NOMO-1 treated with dmso at 0.1 percent for 144 hours (cell line): ENCODE data around the gene PPP2R5C.
A peak's percentile ranks its signal among the peaks of the same experiment; 100 is the strongest.
"Not testable (repeated sequence)": the region's sequence is repeated elsewhere in the genome, so short reads cannot be mapped to it uniquely, and the experiment has no call there.

Source experiments
- DNase-seq: peaks from one replicate; lab custom pipeline; 2025; ENCODE audit not compliant: unreplicated experiment; lab: John Stamatoyannopoulos, UW

Gene PPP2R5C

GRCh38 chr14:101780887-101781239, 19.4 kb downstream of the PPP2R5C start:
- DNase-seq = no peak

DNA sequence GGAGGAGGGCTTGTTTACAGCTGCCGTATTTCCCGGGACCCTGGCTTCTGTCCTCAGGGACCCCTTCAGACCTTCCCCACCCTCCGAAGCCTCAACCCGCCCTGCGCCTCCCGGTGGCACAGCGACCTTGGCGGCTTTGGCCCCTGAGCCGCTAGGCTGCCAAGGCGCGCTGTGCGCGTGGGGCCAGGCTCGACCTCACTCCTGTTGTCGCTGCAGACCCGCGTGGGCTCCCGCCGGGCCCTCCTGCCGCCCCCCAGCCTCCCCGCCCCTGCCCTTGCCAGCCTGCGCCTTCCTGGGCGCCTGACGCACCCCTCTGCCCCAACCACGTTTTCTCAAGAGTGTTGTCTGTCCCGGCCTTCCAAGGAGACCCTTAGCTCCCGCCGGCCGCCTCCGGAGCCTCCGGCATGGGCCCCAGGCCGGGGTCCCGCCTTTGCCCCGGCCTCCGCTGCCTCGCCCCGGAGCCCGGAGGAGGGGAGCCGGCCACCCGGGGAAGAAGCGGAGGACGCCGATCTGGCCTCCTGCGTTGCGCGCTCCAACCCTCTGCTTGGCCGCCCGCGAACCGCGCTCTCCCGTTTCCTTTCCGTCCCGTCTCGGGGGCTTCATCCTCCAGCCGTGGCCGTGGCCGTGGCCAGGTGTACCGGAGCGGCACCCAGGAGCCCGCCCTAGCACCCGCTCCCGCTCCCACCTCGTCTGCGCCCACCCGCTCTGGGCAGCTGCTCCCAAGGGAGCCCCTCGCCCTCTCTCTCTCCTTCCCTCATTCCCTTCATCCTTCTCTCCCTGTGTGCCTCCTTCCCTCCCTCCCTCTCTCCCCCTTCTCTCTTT, 19.9 kb downstream of the PPP2R5C start:
- no peak for DNase-seq

DNA sequence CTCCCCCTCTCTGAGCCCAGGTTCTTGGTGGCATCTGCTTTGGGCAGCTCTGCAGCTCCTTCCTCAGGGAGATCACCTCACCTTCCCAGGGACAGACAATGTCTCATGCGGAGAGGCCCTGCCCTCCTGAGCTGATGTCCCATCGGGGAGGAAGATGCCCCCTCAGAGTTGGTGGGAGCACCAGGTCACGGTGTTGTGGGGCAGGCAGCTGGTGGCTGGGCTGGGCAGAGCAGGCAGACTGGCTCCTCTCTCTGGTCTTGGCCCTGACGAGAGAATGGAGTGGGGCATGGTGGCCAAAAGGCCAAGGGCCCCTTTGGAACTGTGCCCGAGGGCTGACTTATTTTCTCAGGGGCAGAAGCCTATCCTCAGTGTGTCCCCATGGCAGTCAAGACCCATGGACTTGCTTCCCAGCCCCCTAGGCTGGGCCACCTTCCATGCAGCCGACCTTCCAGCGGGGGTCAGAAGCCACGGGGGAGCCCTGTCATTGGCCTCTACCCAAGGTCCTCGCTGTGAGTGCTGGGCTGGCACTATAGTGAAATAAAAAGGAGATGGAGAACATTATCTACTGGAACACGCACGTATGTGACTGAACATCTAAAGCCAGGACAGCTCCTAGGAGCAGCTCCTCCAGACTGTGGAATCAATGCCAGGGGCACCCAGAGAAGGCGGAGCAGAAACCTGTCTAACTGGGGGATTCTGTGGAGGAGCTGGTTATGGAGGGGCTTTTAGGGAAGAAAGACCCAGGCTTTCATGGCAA, 21.9 kb downstream of the PPP2R5C start:
- DNase-seq = no peak

GRCh38 chr14:101784631-101785030, 23.1 kb downstream of the PPP2R5C start:
- DNase-seq = no peak

GRCh38 chr14:101788016-101788635, 26.6 kb downstream of the PPP2R5C start:
- no peak for DNase-seq

GRCh38 chr14:101789222-101789621, 27.7 kb downstream of the PPP2R5C start:
- no peak for DNase-seq

DNA sequence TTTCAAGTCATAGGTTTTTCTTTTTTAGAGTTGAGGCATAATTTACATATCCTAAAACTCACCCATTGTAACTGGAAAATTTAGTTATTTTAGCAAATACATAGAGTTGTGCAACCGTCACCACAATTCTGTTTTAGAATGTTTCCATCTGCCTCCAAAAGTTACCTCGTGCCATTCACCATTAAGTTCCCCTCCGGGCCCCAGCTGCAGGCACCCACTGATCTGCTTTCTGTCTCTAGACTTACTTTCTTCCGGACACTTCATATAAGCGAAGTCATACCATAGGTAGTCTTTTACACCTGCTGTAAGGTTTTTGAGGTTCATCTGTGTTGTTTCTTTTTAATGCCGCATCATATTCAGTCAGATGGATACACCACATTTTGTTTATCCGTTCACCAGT, 28.7 kb downstream of the PPP2R5C start:
- no peak for DNase-seq

DNA sequence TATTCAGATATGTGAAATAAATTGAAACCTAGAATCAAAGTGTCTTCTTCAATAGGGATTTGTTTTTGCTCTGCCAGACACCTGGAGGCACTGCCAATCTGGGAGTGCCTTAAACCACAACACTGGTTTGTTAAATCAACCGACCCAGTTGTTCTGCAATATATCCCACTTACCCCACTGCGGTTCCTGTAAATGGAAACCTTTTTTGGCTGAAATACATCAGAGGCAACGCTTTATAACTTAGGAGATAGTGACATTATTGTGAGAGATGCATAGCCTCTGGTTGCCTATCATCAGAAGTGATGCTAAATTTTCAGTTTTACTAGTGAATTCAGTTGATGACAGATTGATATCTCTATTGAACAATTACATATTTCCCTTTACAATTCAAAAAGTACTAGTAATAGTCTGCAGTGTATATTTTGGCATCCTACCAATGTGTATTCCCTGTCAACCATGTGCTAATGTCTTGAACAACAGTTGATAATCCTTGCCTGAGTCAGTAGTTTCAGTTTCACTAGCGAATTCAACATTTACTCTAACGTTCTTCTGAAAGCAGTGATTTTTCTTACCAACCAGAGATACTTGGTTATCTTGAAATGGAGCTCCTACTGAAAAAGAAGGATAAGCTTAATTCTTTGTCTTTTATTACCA, 30.5 kb downstream of the PPP2R5C start:
- no peak for DNase-seq

- no peak for DNase-seq
Observed at GRCh38 chr14:101796016-101796415, 34.5 kb downstream of the PPP2R5C start.

DNA sequence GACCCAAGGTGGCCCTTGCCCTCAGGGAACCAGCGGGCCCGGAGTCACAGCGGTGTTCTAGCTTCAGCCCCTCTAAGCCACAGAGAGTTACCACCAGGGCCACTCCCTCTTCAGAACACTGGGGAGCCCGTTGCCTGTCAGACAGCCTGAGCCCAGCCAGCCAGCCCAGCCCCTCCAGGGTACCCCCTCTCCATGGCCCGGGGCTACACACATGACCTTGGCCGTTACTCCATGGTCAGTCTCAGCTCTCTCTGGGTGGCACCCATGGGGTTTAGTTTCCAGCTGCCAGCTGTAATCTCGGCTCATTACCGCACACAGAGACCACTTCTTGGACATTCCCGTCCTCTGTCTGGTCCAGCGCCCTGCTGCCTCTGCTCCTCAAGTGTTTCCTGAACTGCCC, 35.0 kb downstream of the PPP2R5C start:
- no peak for DNase-seq

DNA sequence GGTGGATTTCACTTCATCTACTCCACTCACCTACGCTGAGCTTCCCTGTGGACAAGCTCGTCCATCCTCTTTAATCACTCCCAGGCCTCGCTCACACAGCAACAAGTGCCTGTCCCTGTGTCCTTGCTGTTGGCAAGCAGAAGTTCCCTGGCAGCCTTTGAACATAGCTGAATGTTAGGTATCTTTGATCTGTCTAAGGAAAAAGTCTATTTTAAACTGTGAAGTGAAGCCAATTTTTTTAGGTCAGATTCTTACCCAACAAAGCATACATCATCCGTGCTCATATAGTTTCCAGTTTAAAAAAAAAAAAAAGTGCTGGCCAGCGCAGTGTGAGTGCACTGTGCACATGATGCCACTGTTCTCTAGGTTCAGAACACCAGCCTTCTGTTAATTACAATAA, 36.3 kb downstream of the PPP2R5C start:
- DNase-seq = no peak

- DNase-seq = not testable (repeated sequence)
Observed at GRCh38 chr14:101804373-101804772, 42.9 kb downstream of the PPP2R5C start.

DNA sequence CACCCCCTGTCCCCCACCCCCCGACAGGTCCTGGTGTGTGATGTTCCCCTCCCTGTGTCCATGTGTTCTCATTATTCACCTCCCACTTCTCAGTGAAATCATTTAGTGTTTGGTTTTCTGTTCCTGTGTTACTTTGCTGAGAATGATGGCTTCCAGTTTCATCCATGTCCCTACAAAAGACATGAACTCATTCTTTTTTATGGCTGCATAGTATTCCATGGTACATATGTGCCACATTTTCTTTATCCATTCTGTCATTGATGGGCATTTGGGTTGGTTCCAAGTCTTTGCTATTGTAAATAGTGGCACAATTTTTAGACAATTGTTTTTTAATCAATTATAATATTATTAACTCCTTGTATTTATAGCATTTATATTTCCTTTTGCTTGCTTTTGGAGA, 44.7 kb downstream of the PPP2R5C start:
- not testable (repeated sequence) for DNase-seq

GRCh38 chr14:101808020-101808641, 46.6 kb downstream of the PPP2R5C start:
- DNase-seq = no peak

DNA sequence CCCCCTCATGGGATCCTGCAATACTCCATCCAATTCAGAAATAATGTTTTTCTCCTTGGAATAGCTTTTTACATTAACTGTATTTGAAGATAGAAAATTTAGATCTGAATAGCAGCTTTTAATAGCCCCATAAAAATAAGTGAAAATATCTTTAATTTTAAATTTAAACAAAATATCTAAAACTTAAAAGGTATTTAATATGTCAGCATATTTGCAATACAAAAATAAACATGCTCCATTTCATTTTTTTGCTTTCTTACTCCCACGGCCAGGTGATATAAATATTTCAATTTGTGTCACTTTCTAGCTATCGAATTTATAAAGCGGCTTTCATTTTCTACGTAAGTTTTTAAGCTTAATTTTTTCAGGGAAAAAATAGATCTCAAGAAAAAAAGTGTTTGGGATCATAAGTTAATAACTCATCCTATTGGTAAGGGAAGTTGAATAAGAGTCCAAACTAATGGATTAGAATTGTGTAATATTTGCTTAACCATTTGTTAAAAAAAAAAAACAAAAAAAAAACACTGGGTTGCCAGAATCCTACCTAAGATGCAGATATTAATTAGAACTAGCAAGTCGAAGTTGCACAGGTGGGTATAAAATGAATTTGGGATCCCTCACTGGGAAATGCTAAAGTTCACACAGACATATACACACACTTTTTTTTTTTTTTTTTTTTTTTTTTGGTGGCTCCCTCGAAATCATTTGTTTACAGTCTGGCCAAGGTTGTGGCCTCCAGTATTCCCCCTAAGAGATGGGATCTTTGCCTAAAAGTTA, 47.6 kb downstream of the PPP2R5C start:
- no peak for DNase-seq

DNA sequence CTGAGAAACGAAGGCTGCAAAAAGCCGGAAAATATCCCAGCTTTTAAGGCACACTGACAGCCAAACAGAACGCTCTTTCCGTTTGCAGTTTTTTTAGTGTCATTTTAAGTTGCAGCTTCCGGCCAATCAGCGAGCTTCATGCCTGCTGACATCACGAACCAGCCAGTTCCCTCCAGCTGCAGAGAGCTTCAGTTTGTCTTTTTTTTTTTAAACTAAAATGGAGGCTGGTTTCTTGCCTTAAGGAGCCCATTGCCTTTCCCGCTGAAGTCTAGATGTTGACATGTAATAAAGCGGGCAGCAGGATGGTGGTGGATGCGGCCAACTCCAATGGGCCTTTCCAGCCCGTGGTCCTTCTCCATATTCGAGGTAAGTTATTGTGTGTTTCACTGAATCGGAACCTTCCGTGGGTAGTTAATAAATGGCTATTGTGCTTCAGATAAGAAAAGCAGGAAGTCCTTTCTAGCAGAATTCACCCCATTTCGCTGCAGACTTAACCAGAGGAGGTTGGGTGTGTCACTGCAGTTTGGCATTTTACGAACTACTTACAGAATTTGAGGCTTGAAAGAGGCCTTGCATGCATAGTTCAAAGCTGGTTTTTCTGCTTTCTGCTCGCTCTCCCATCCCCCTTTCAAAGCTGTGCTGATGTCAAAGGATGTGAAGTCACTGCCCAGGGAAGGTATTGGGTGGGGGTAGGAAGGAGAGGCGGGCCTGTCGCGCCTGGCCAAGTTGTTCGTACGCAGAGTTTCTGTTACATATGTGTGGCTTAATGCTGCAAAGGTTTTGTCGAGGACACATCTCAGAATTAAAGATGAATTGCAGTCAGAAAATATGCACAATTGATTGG, 48.4 kb downstream of the PPP2R5C start:
- peak; percentile 87 for DNase-seq

DNA sequence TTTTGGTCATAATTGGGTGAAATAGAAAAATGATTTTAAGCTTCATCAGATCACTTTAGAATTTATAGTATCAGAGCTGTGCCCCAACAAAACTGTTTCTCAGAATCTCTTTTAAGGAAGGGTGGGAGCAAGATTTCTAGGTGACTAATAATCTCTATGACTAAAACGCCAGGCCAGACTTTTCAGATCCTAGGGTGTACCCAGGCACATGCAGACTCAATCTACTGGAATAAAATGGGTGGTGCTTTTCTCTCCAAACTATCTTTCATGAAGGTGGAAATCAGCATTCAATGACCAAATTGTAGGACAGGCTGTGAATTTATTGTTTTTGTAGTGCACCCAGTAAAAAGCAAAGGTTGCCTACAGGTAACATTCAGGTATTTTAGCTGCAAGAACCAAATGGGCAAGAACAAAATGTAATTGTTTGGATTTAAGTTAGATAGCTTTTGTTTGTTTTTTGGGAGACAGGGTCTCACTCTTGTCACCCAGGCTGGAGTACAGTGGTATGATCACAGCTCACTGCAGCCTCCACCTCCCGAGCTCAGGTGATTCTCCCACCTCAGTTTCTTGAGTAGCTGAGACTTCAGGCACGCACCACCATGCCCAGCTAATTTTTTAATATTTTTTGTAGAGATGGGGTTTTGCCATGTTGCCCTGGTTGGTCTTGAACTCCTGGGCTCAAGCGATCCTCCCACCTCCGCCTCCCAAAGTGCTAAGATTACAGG, 49.5 kb downstream of the PPP2R5C start:
- DNase-seq = no peak

GRCh38 chr14:101812071-101812470, 50.6 kb downstream of the PPP2R5C start:
- DNase-seq = no peak
